K562 (cell line): ENCODE measurements around the gene COQ3. TPM values are rescaled to one million over a fixed set of nuclear protein-coding genes. Genes with fewer than 3 reads are reported as not detected.
A peak's percentile ranks its signal among the peaks of the same experiment; 100 is the strongest.

Experiments
- E2F3 ChIP-seq: fragments of 250-450 bp; sonication (Bioruptor Pico); IDR thresholded peaks from 2 replicates; pipeline ENCODE4 v1.4.0; 2020; ENCODE audit warnings: mild to moderate bottlenecking
- ERF ChIP-seq: fragments of 450-650 bp; formaldehyde crosslinking; IDR thresholded peaks from 2 replicates; pipeline ENCODE4 v1.4.0; 2020; ENCODE audit warnings: mild to moderate bottlenecking, mixed read lengths
- KAT2B ChIP-seq: IDR thresholded peaks from one replicate; pipeline ENCODE4 v1.6.1; 2012; ENCODE audit warnings: low read depth, mild to moderate bottlenecking, control low read depth, inconsistent platforms, low read length, moderate library complexity
- MEF2A ChIP-seq: IDR thresholded peaks from 2 replicates; pipeline ENCODE4 v1.6.1; 2011; ENCODE audit warnings: low read depth, mild to moderate bottlenecking, low read length, moderate library complexity; ENCODE audit not compliant: control insufficient read depth
- MYBL2 ChIP-seq, 2 experiments: fragments of 450-650 bp in 1 of 2; sonication (generic) in 1 of 2; formaldehyde crosslinking in 1 of 2; IDR thresholded peaks; 2 replicates each; pipeline versions ENCODE4 v1.6.1 to v1.8.1; 2017 to 2022; ENCODE audit warnings: borderline replicate concordance in 1 of 2, inconsistent platforms in 1 of 2, low read depth in 1 of 2, mild to moderate bottlenecking in 1 of 2, missing genetic modification reagents in 1 of 2, moderate library complexity in 1 of 2
- TAF7 ChIP-seq: fragments of 450-650 bp; IDR thresholded peaks from 2 replicates; pipeline ENCODE4 v1.6.1; 2016; ENCODE audit warnings: missing genetic modification characterization, missing compliant biosample characterization
- TEAD1 ChIP-seq, 2 experiments: fragments of 450-650 bp in 1 of 2; sonication (generic) in 1 of 2; formaldehyde crosslinking; IDR thresholded peaks; 2 replicates each; pipeline versions ENCODE4 v1.4.0 to v1.8.0; 2020 to 2022; ENCODE audit warnings: mild to moderate bottlenecking in 2 of 2, missing genetic modification reagents in 1 of 2
- TGIF2 ChIP-seq: sonication (generic); formaldehyde crosslinking; IDR thresholded peaks from 2 replicates; pipeline ENCODE4 v1.8.1; 2022; ENCODE audit warnings: mild to moderate bottlenecking, missing genetic modification reagents, moderate library complexity
- THAP12 ChIP-seq: fragments of 250-450 bp; sonication (Bioruptor Pico); IDR thresholded peaks from 2 replicates; pipeline ENCODE4 v1.9.0; 2021; ENCODE audit warnings: mild to moderate bottlenecking, inconsistent platforms
- ZBTB40 ChIP-seq, 2 experiments: fragments of 450-650 bp in 1 of 2; sonication (generic) in 1 of 2; formaldehyde crosslinking in 1 of 2; IDR thresholded peaks; 2 replicates each; pipeline versions ENCODE4 v1.7.1 to v1.9.0; 2016 to 2022; ENCODE audit warnings: inconsistent platforms in 1 of 2, mild to moderate bottlenecking in 1 of 2, missing genetic modification reagents in 1 of 2
- ZFP36 ChIP-seq: fragments of 150-350 bp; IDR thresholded peaks from 2 replicates; pipeline ENCODE4 v1.6.1; 2018; ENCODE audit warnings: low read length, low read depth; ENCODE audit not compliant: partially characterized antibody
- ZNF79 ChIP-seq: fragments of 250-450 bp; sonication (Bioruptor Pico); IDR thresholded peaks from 2 replicates; pipeline ENCODE4 v1.4.0; 2020; ENCODE audit warnings: low read depth, mild to moderate bottlenecking, moderate library complexity
- polyA plus RNA-seq, 8 experiments: library from polyadenylated mRNA; depleted of rRNA in 4 of 8; stranded (reverse) in 5 of 8; unstranded in 3 of 8; fragments of >200 nt; fragmentation: Nextera tagmentation in 2 of 8; fragmentation: Illumina TruSeq in 1 of 8; extraction: Ambion mirVana in 2 of 8; extraction: Trizol in 1 of 8; gene quantifications; 2 replicates each; pipeline versions ENCODE4 v1.2.1 to v1.2.3, GENCODE V29; 2011 to 2014; ENCODE audit warnings: inconsistent platforms in 1 of 8, missing spikeins in 1 of 8
- total RNA-seq, 7 experiments: library from RNA; depleted of rRNA in 6 of 7; stranded (reverse); fragments of >200 nt in 6 of 7; fragmentation: Illumina TruSeq in 2 of 7; extraction: Trizol in 2 of 7; gene quantifications; 2 replicates each; pipeline versions ENCODE4 v1.2.1 to v1.2.3, GENCODE V29; 2011 to 2021; ENCODE audit warnings: low replicate concordance in 1 of 7

Gene COQ3
- total and polyA plus RNA-seq, 9 of the 15 experiments (the other 6 are each of a cell fraction or from before 2014, with no cell fraction given) = 16.9 to 137 (median 33.9) TPM

GRCh38 chr6:99424761-99425646, 31.0 kb upstream of the COQ3 start, which contains the start of gene PNISR (continued):
- 0 out of 4 replicates have a peak, but pooled peaks of 1 of the 2 experiments have one; percentile 56 for TF ChIP-seq TEAD1 (CRISPR knock-in tag; IDR thresholded peaks at IDR 0.05)
- no peak for TF ChIP-seq TGIF2 (CRISPR knock-in tag)
- no peak; the same call in 1 of the 2 replicates for TF ChIP-seq MYBL2 (IDR thresholded peaks at IDR 0.05; ENCODE audit: low read depth)
- no peak for TF ChIP-seq MYBL2 (CRISPR knock-in tag; IDR thresholded peaks at IDR 0.05; ENCODE audit: borderline replicate concordance)
- no peak for TF ChIP-seq ZNF79 (CRISPR knock-in tag)
- TF ChIP-seq ZBTB40 (IDR thresholded peaks at IDR 0.05) = peak; percentile 99
- TF ChIP-seq ZBTB40 (CRISPR knock-in tag; IDR thresholded peaks at IDR 0.05) = no peak
- peak; percentile 75 for TF ChIP-seq TAF7 (tag)
- TF ChIP-seq ZFP36 = no peak
- no peak for TF ChIP-seq THAP12 (CRISPR knock-in tag)
- no peak for TF ChIP-seq MEF2A
- TF ChIP-seq E2F3 = no peak
- TF ChIP-seq ERF (CRISPR knock-in tag) = no peak
- TF ChIP-seq KAT2B = no peak
